HepG2 (cell line): ENCODE results near the gene LYPD6B. TPM values are rescaled to one million over a fixed set of nuclear protein-coding genes. Genes with fewer than 3 reads are reported as not detected.

Experiments used
- ATAC-seq: fragments of 200-7000 bp; cut with Tn5 transposase; 3 replicates; pipeline ENCODE4 v1.9.1; 2020; ENCODE audit warnings: mild to moderate bottlenecking, moderate library complexity
- BruUV-seq: library from RNA; stranded (reverse); fragments of 400-500 nt; replicated peaks from 2 replicates; lab custom pipeline; 2021; lab: Mats Ljungman, UMichigan
- CTCF ChIA-PET: fragments of 300-600 bp; formaldehyde crosslinking; extraction: SDS; loops from one replicate; lab custom pipeline; 2021; ENCODE audit warnings: low total read pairs, inconsistent platforms, low intra/inter-chr PET ratio; lab: Yijun Ruan, JAX
- POLR2A ChIA-PET: fragments of 350-600 bp; sonication (Branson Sonifier 250); formaldehyde crosslinking; loops from one replicate; lab custom pipeline; 2020; ENCODE audit warnings: antibody characterized with exemption, inconsistent platforms; lab: Yijun Ruan, JAX
- DNase-seq: peaks from one replicate; pipeline ENCODE4 v3.0.0-alpha.2; 2015; ENCODE audit warnings: low spot score
- FAIRE-seq: peaks from 3 replicates; lab custom pipeline; 2011; peaks lifted over from hg19 to GRCh38; lab: Jason Lieb, UNC
- H2AFZ ChIP-seq: one replicate; pipeline ENCODE4 v1.6.1; 2011; ENCODE audit warnings: low read length, inconsistent platforms
- H3K27ac ChIP-seq: fragments of 300-600 bp; 3 replicates; pipeline ENCODE4 v1.8.0; 2011; ENCODE audit warnings: mixed run types, mild to moderate bottlenecking, mixed read lengths, low read length, inconsistent platforms; ENCODE audit not compliant: insufficient read depth; ENCODE audit errors: extremely low read length
- H3K27me3 ChIP-seq, 2 experiments: fragments of 200-600 bp in 1 of 2; 2 replicates in 1 of 2; 3 replicates in 1 of 2; pipeline versions ENCODE4 v1.6.0 to v1.8.0; 2011; ENCODE audit warnings: low read length in 2 of 2, mild to moderate bottlenecking in 2 of 2, moderate library complexity in 2 of 2, inconsistent platforms in 1 of 2; ENCODE audit not compliant: insufficient read depth in 2 of 2, control insufficient read depth in 1 of 2
- H3K36me3 ChIP-seq, 2 experiments: fragments of 200-600 bp in 1 of 2; replicated peaks in 1 of 2; 2 replicates in 1 of 2; 3 replicates in 1 of 2; pipeline versions ENCODE4 v1.5.1 to v1.8.0; 2011; ENCODE audit warnings: low read length in 2 of 2, inconsistent platforms in 1 of 2; ENCODE audit not compliant: insufficient read depth in 2 of 2, control insufficient read depth in 1 of 2
- H3K4me1 ChIP-seq: 2 replicates; pipeline ENCODE4 v1.5.1; 2012; ENCODE audit warnings: low read length, inconsistent platforms; ENCODE audit not compliant: insufficient read depth
- H3K4me2 ChIP-seq: 2 replicates; pipeline ENCODE4 v1.6.0; 2011; ENCODE audit warnings: low read depth, low read length, inconsistent platforms
- H3K4me3 ChIP-seq, 3 experiments: fragments of 200-600 bp in 1 of 3; sonication (generic), shearing (Covaris generic) in 1 of 3; replicated peaks in 1 of 3; 2 replicates each; pipeline ENCODE4 v1.5.1; 2011 to 2016; ENCODE audit warnings: low read length in 3 of 3, inconsistent platforms in 2 of 3, low read depth in 2 of 3, mild to moderate bottlenecking in 2 of 3, control low read depth in 1 of 3, mixed read lengths in 1 of 3; ENCODE audit not compliant: insufficient read depth in 1 of 3
- H3K79me2 ChIP-seq: one replicate; pipeline ENCODE4 v1.6.1; 2011; ENCODE audit warnings: low read length, inconsistent platforms; ENCODE audit not compliant: insufficient read depth
- H3K9ac ChIP-seq: 2 replicates; pipeline ENCODE4 v1.6.0; 2011; ENCODE audit warnings: mild to moderate bottlenecking, low read depth, low read length, inconsistent platforms; ENCODE audit not compliant: insufficient read depth
- H3K9me3 ChIP-seq: 2 replicates; pipeline ENCODE4 v1.5.1; 2012; ENCODE audit warnings: mild to moderate bottlenecking, low read length
- H4K20me1 ChIP-seq: 2 replicates; pipeline ENCODE4 v1.6.0; 2011; ENCODE audit warnings: inconsistent platforms, mild to moderate bottlenecking, low read length, moderate library complexity; ENCODE audit not compliant: insufficient read depth
- ARNTL ChIP-seq: sonication (generic); formaldehyde crosslinking; IDR thresholded peaks from 2 replicates; pipeline ENCODE4 v1.4.0; 2020; ENCODE audit warnings: mild to moderate bottlenecking, missing genetic modification reagents
- CREB1 ChIP-seq, 2 experiments: fragments of 450-650 bp in 1 of 2; IDR thresholded peaks; 2 replicates each; pipeline ENCODE4 v1.6.1; 2016 to 2017; ENCODE audit warnings: control low read depth in 1 of 2, mild to moderate bottlenecking in 1 of 2, missing compliant biosample characterization in 1 of 2, missing genetic modification characterization in 1 of 2
- DR1 ChIP-seq: sonication (generic); formaldehyde crosslinking; IDR thresholded peaks from 2 replicates; pipeline ENCODE4 v1.8.0; 2021; ENCODE audit warnings: mild to moderate bottlenecking, missing genetic modification reagents, inconsistent platforms
- GATAD2A ChIP-seq: IDR thresholded peaks from 2 replicates; pipeline ENCODE4 v1.6.1; 2016
- HMG20B ChIP-seq: conservative IDR thresholded peaks from 2 replicates; pipeline ENCODE4 v1.6.1; 2016; ENCODE audit warnings: missing genetic modification reagents, missing compliant biosample characterization
- MEIS1 ChIP-seq: sonication (generic); formaldehyde crosslinking; IDR thresholded peaks from 2 replicates; pipeline ENCODE4 v1.9.0; 2021; ENCODE audit warnings: mild to moderate bottlenecking, missing genetic modification reagents, moderate library complexity, borderline replicate concordance
- PHB2 ChIP-seq: fragments of 450-650 bp; IDR thresholded peaks from 2 replicates; pipeline ENCODE4 v1.6.1; 2018; ENCODE audit not compliant: partially characterized antibody
- SCMH1 ChIP-seq: sonication (generic); formaldehyde crosslinking; IDR thresholded peaks from 2 replicates; pipeline ENCODE4 v1.9.0; 2021; ENCODE audit warnings: missing genetic modification reagents, mild to moderate bottlenecking, borderline replicate concordance
- THAP9 ChIP-seq: sonication (generic); formaldehyde crosslinking; IDR thresholded peaks from 2 replicates; pipeline ENCODE4; 2020; ENCODE audit warnings: missing genetic modification reagents, mild to moderate bottlenecking, borderline replicate concordance
- ZNF224 ChIP-seq: sonication (generic); formaldehyde crosslinking; IDR thresholded peaks from 2 replicates; pipeline ENCODE4 v1.5.0; 2020; ENCODE audit warnings: mild to moderate bottlenecking, missing genetic modification reagents
- ZNF225 ChIP-seq: sonication (generic); formaldehyde crosslinking; IDR thresholded peaks from 2 replicates; pipeline ENCODE4 v1.4.0; 2020; ENCODE audit warnings: mild to moderate bottlenecking, missing genetic modification reagents
- ZNF235 ChIP-seq: sonication (generic); formaldehyde crosslinking; IDR thresholded peaks from 2 replicates; pipeline ENCODE4 v1.8.1; 2023; ENCODE audit warnings: mild to moderate bottlenecking, missing genetic modification reagents, borderline replicate concordance
- ZZZ3 ChIP-seq: sonication (generic); formaldehyde crosslinking; IDR thresholded peaks from 2 replicates; pipeline ENCODE4 v1.4.0; 2020; ENCODE audit warnings: missing genetic modification reagents, mild to moderate bottlenecking, borderline replicate concordance
- WGBS: methylation state at CpG from one replicate; pipeline ENCODE4 v1.1.6; 2017; ENCODE audit warnings: low lambda C conversion rate; 5-methylcytosine and 5-hydroxymethylcytosine counted together
- in situ Hi-C: cut with HindIII; loops from 2 replicates; pipeline ENCODE4 v1.10.0; 2017; ENCODE audit warnings: low pct_unique_long_range_greater_than_20kb; ENCODE audit not compliant: extremely low pct_ligation_motif_present
- intact Hi-C: fragments of 100-400 bp; cut with micrococcal nuclease; formaldehyde crosslinking; loops from one replicate; pipeline ENCODE4 v1.10.0; 2022; ENCODE audit not compliant: unreplicated experiment
- polyA plus RNA-seq, 8 experiments: library from polyadenylated mRNA; depleted of rRNA in 3 of 8; stranded (reverse) in 7 of 8; unstranded in 1 of 8; fragments of >200 nt; fragmentation: Illumina TruSeq in 4 of 8; extraction: Trizol in 4 of 8; gene quantifications; 2 replicates each; pipeline versions ENCODE4 v1.2.1 to v1.2.3, GENCODE V29; 2011 to 2016; ENCODE audit warnings: low read depth in 4 of 8, missing spikeins in 1 of 8, mixed read lengths in 1 of 8; ENCODE audit not compliant: insufficient read depth in 1 of 8
- total RNA-seq, 5 experiments: library from RNA; depleted of rRNA; stranded (reverse); fragments of >200 nt; fragmentation: Illumina TruSeq; extraction: Trizol; gene quantifications; 2 replicates each; pipeline ENCODE4 v1.2.3, GENCODE V29; 2016; ENCODE audit warnings: low read depth in 1 of 5
- TF ChIP-seq, protein P1 (sequence below): sonication (generic); formaldehyde crosslinking; IDR thresholded peaks from 2 replicates; pipeline ENCODE4 v1.8.0; 2022; ENCODE audit warnings: missing genetic modification reagents, mild to moderate bottlenecking, borderline replicate concordance

LYPD6B gene
- total and polyA plus RNA-seq, 2 of the 13 experiments (the other 11 are each of a cell fraction or from before 2014, with no cell fraction given) = not detected

DNA sequence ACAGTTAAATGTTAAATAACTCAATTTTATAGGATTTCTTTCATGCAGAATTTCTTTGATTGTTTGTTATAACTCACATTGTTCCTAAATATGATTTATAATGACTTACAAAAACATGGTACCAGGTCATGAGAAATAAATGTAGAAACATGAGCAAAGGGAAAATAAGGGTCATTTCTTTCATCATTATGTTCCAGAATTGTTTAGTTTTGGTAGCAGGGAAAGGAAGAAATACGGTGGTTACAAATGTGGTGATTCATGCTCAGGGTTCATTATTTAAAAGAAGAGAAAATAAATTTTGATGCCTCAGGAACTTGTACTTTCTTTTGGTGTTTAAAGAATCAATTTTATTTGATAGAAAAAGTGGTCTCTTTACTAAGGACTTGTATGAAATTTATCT is 4.4 kb downstream of the LYPD6B start:
- H3K9me3 ChIP-seq = peaks cover 4% of the 10 kb centered on the region; the same call in 1 of the 2 replicates
- DNase-seq = no peak
- intact Hi-C loops = no loop called here
- ChIA-PET CTCF (no interaction called here), POLR2A (no interaction called here)
- in situ Hi-C loops = no loop called here
- no peaks in the 10 kb centered on the region for H3K36me3 ChIP-seq
- 3% methylated on average over 1 of the region's 1 CpG for WGBS
- no TSS peak for BruUV-seq
- no peak overlapping the region for H3K4me3 ChIP-seq
- no peaks in the 10 kb centered on the region for H3K79me2 ChIP-seq
- H2AFZ ChIP-seq = no peak overlapping the region
- no peak for FAIRE-seq
- H3K9ac ChIP-seq = no peak overlapping the region
- no peak for ATAC-seq
- peaks cover 1 to 18% of the 10 kb centered on the region in 2 experiments; a peak in 4 of 5 replicates for H3K27me3 ChIP-seq
- TF ChIP-seq CREB1 (IDR thresholded peaks at IDR 0.05) (no peak), CREB1 (CRISPR knock-in tag; IDR thresholded peaks at IDR 0.05) (no peak), ZNF225 (no peak), PHB2 (no peak), MEIS1 (CRISPR knock-in tag) (no peak), GATAD2A (CRISPR knock-in tag) (no peak), ARNTL (CRISPR knock-in tag) (no peak), DR1 (CRISPR knock-in tag) (no peak)
- TF ChIP-seq, protein P1, sequence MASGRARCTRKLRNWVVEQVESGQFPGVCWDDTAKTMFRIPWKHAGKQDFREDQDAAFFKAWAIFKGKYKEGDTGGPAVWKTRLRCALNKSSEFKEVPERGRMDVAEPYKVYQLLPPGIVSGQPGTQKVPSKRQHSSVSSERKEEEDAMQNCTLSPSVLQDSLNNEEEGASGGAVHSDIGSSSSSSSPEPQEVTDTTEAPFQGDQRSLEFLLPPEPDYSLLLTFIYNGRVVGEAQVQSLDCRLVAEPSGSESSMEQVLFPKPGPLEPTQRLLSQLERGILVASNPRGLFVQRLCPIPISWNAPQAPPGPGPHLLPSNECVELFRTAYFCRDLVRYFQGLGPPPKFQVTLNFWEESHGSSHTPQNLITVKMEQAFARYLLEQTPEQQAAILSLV (CRISPR knock-in tag) = no peak
- no peaks in the 10 kb centered on the region for H4K20me1 ChIP-seq
- H3K4me1 ChIP-seq = peaks cover 10% of the 10 kb centered on the region; the same call in 1 of the 2 replicates
- H3K27ac ChIP-seq = no peak overlapping the region
- H3K4me2 ChIP-seq = no peak overlapping the region

GRCh38 chr2:149044500-149044899 is 6.0 kb downstream of the LYPD6B start:
- ChIA-PET CTCF (no interaction called here), POLR2A (no interaction called here)
- Histone ChIP-seq H2AFZ (no peak overlapping the region), H3K79me2 (no peaks in the 10 kb centered on the region), H4K20me1 (no peaks in the 10 kb centered on the region), H3K4me1 (no peaks in the 10 kb centered on the region), H3K9ac (no peak overlapping the region), H3K27ac (no peak overlapping the region), H3K4me3 (no peak overlapping the region), H3K4me2 (no peak overlapping the region), H3K9me3 (peaks cover 4% of the 10 kb centered on the region; the same call in 1 of the 2 replicates), H3K36me3 (no peaks in the 10 kb centered on the region), H3K27me3 (peaks cover 0 to 6% of the 10 kb centered on the region in 2 experiments; a peak in 2 of 5 replicates)
- BruUV-seq = no TSS peak
- FAIRE-seq (no peak), DNase-seq (no peak), ATAC-seq (no peak)
- in situ Hi-C loops = no loop called here
- 0% methylated on average over 1 of the region's 1 CpG for WGBS
- intact Hi-C loops = no loop called here
- TF ChIP-seq HMG20B (no peak), THAP9 (CRISPR knock-in tag) (no peak), SCMH1 (CRISPR knock-in tag) (no peak), ZNF224 (no peak), ZNF235 (CRISPR knock-in tag) (no peak), ZZZ3 (CRISPR knock-in tag) (no peak)
